DND-41 (cell line): Measurements from ENCODE around the gene COPZ1.
A peak's percentile ranks its signal among the peaks of the same experiment; 100 is the strongest.
"Not testable (repeated sequence)": the region's sequence is repeated elsewhere in the genome, so short reads cannot be mapped to it uniquely, and the experiment has no call there.

Source experiments
- ATAC-seq: fragments of 200-7000 bp; cut with Tn5 transposase; 3 replicates; pipeline ENCODE4 v1.9.1; 2021; ENCODE audit warnings: low read depth; ENCODE audit not compliant: insufficient read depth
- DNase-seq: peaks from one replicate; pipeline ENCODE4 v3.0.0-alpha.2; 2020
- H2AFZ ChIP-seq: 2 replicates; pipeline ENCODE4 v1.6.0; 2012; ENCODE audit warnings: low read depth, low read length
- H3K27ac ChIP-seq: 2 replicates; pipeline ENCODE4 v1.5.1; 2012; ENCODE audit warnings: low read length, inconsistent platforms
- H3K27me3 ChIP-seq: fragments of 200-600 bp; sonication (generic); 2 replicates; pipeline ENCODE4 v1.6.0; 2012; ENCODE audit warnings: low read length, mild to moderate bottlenecking, inconsistent platforms; ENCODE audit not compliant: insufficient read depth, poor library complexity
- H3K36me3 ChIP-seq: 2 replicates; pipeline ENCODE4 v1.5.1; 2012; ENCODE audit warnings: low read length, inconsistent platforms; ENCODE audit not compliant: insufficient read depth
- H3K4me1 ChIP-seq: 2 replicates; pipeline ENCODE4 v1.5.1; 2012; ENCODE audit warnings: mild to moderate bottlenecking, low read length; ENCODE audit not compliant: insufficient read depth
- H3K4me2 ChIP-seq: 2 replicates; pipeline ENCODE4 v1.6.0; 2012; ENCODE audit warnings: mild to moderate bottlenecking, moderate library complexity, low read length, inconsistent platforms; ENCODE audit not compliant: insufficient read depth
- H3K4me3 ChIP-seq, 2 experiments: fragments of 200-600 bp in 1 of 2; shearing (Covaris generic) in 1 of 2; 2 replicates each; pipeline ENCODE4 v1.5.1; 2012 to 2016; ENCODE audit warnings: inconsistent platforms in 2 of 2, low read length in 2 of 2, mild to moderate bottlenecking in 2 of 2, low read depth in 1 of 2, moderate library complexity in 1 of 2
- H3K79me2 ChIP-seq: 2 replicates; pipeline ENCODE4 v1.6.0; 2012; ENCODE audit warnings: low read length, inconsistent platforms; ENCODE audit not compliant: insufficient read depth
- H3K9ac ChIP-seq: 2 replicates; pipeline ENCODE4 v1.6.0; 2012; ENCODE audit warnings: low read depth, mild to moderate bottlenecking, inconsistent platforms, low read length, moderate library complexity
- H3K9me3 ChIP-seq: 2 replicates; pipeline ENCODE4 v1.5.1; 2012; ENCODE audit warnings: low read length, moderate library complexity, mild to moderate bottlenecking, inconsistent platforms; ENCODE audit not compliant: insufficient read depth, severe bottlenecking
- H4K20me1 ChIP-seq: 2 replicates; pipeline ENCODE4 v1.6.0; 2012; ENCODE audit warnings: low read length; ENCODE audit not compliant: insufficient read depth
- EZH2 ChIP-seq: IDR thresholded peaks from 3 replicates; pipeline ENCODE4 v1.6.1; 2012; ENCODE audit warnings: borderline replicate concordance, low read depth, mild to moderate bottlenecking, moderate library complexity, low read length, inconsistent platforms; ENCODE audit not compliant: severe bottlenecking
- TF ChIP-seq, protein P1 (sequence below): IDR thresholded peaks from 2 replicates; pipeline ENCODE4 v1.5.1; 2012; ENCODE audit warnings: borderline replicate concordance, low read length, moderate library complexity, mild to moderate bottlenecking; ENCODE audit not compliant: poor library complexity, severe bottlenecking; ENCODE audit errors: extremely low read depth

The COPZ1 gene

DNA sequence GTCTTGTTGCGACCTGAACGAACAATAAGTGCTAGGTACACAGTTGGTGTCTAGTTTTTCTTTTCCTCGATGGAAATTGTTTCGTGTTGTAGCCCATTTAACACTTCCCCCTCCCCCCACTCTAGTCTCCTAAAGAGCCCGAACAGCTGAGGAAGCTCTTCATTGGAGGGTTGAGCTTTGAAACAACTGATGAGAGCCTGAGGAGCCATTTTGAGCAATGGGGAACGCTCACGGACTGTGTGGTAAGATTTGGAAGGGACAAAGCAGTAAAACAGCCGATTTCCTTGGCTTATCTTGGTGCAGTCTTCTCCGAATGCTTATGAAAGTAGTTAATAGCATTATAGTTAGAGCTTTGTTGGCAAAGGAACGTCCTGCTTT, 43.7 kb upstream of the COPZ1 start:
- H3K27ac ChIP-seq = peak overlapping the region; percentile 92
- peak overlapping the region; percentile 94 for H3K9ac ChIP-seq
- not testable (repeated sequence) for H3K9me3 ChIP-seq, H3K27me3 ChIP-seq, DNase-seq, ATAC-seq, H2AFZ ChIP-seq
- H3K4me2 ChIP-seq = peak overlapping the region; percentile 64
- TF ChIP-seq, protein P1, sequence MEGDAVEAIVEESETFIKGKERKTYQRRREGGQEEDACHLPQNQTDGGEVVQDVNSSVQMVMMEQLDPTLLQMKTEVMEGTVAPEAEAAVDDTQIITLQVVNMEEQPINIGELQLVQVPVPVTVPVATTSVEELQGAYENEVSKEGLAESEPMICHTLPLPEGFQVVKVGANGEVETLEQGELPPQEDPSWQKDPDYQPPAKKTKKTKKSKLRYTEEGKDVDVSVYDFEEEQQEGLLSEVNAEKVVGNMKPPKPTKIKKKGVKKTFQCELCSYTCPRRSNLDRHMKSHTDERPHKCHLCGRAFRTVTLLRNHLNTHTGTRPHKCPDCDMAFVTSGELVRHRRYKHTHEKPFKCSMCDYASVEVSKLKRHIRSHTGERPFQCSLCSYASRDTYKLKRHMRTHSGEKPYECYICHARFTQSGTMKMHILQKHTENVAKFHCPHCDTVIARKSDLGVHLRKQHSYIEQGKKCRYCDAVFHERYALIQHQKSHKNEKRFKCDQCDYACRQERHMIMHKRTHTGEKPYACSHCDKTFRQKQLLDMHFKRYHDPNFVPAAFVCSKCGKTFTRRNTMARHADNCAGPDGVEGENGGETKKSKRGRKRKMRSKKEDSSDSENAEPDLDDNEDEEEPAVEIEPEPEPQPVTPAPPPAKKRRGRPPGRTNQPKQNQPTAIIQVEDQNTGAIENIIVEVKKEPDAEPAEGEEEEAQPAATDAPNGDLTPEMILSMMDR = peak; percentile 2
- peaks cover 84% of the 10 kb centered on the region for H3K79me2 ChIP-seq
- peaks cover 57% of the 10 kb centered on the region for H3K4me1 ChIP-seq
- peak overlapping the region; percentile 70 to 74 for H3K4me3 ChIP-seq
- peaks cover 56% of the 10 kb centered on the region for H4K20me1 ChIP-seq
- H3K36me3 ChIP-seq = peaks cover 82% of the 10 kb centered on the region

DNA sequence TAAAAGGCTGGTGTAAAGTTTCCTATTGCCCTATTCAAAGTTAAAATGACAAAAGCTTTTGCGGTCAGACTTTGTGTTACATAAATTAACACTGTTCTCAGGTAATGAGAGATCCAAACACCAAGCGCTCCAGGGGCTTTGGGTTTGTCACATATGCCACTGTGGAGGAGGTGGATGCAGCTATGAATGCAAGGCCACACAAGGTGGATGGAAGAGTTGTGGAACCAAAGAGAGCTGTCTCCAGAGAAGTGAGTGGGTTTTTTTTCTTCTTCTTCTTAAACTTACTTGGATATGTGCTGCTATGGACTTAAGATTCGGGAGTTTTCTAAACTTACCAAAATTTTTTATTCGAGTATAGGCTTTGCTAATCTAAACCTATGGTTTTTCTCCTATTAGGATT, 43.2 kb upstream of the COPZ1 start:
- Histone ChIP-seq H3K4me1 (peaks cover 52% of the 10 kb centered on the region), H3K9ac (peak overlapping the region; percentile 94), H3K36me3 (peaks cover 82% of the 10 kb centered on the region), H4K20me1 (peaks cover 61% of the 10 kb centered on the region), H3K79me2 (peaks cover 80% of the 10 kb centered on the region), H3K4me2 (peak overlapping the region; percentile 64), H3K27ac (peak overlapping the region; percentile 92), H3K4me3 (peak overlapping the region; percentile 70 to 74; a peak in 3 of 4 replicates)
- not testable (repeated sequence) for H3K27me3 ChIP-seq, ATAC-seq, H3K9me3 ChIP-seq, DNase-seq, H2AFZ ChIP-seq

DNA sequence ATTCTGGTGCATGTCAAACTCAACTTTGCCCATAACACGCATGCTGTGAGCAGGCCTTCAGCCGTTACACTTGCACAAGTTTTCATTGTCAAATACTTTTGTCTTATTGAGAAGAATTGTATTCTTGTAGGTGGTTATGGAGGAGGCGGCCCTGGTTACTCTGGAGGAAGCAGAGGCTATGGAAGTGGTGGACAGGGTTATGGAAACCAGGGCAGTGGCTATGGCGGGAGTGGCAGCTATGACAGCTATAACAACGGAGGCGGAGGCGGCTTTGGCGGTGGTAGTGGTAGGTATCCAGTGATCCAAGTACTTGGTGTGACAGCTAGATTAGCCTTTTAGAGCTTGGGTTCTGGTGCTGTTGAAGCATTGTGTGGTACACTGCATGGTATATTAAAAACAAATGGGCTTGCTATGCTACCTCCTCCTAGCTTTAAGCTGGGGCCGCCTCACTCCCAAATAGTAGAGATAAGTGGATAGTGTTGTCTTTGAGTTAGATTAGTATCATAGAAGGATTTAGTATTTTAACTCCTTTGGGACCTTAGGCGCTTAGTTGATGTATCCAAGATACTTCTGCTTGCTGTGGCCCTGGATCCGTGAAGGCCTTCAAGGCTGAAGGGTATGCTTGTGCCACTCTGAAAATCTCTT, 41.9 kb upstream of the COPZ1 start:
- no peak for DNase-seq
- ATAC-seq = no peak
- Histone ChIP-seq H3K4me2 (peak overlapping the region; percentile 64), H3K27me3 (no peaks in the 10 kb centered on the region), H3K79me2 (peaks cover 66% of the 10 kb centered on the region), H2AFZ (no peak overlapping the region), H3K36me3 (peaks cover 83% of the 10 kb centered on the region), H3K9ac (peak overlapping the region; percentile 94), H3K4me3 (peak overlapping the region; percentile 1 to 70; a peak in 3 of 4 replicates), H3K27ac (0 out of 2 replicates have a peak overlapping the region, but pooled peaks have one; percentile 2), H3K4me1 (peaks cover 39% of the 10 kb centered on the region), H4K20me1 (peaks cover 69% of the 10 kb centered on the region), H3K9me3 (no peaks in the 10 kb centered on the region)
- TF ChIP-seq EZH2 = no peak
- TF ChIP-seq, protein P1 = no peak

DNA sequence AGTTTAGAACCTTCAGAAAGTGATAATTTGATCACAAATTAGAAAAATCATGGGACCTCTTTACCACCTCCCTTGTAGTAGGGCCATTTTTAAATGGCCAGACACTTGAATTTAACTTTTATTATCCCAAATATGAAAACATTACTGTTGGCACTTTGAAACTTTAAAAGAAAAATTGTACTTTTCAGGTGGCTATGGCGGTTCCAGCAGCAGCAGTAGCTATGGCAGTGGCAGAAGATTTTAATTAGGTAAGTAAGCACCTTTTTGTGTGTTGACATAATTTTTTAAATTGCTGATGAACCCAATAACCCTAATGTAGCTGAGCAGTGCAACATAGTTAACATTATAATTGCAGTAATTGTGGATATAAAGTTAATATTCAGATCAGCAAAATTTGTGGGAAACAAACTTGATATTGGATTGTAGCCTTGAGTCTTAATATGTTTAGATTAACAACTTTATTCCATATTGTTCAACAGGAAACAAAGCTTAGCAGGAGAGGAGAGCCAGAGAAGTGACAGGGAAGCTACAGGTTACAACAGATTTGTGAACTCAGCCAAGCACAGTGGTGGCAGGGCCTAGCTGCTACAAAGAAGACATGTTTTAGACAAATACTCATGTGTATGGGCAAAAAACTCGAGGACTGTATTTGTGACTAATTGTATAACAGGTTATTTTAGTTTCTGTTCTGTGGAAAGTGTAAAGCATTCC, 40.7 kb upstream of the COPZ1 start:
- ATAC-seq, H3K27me3 ChIP-seq, H3K9me3 ChIP-seq, H2AFZ ChIP-seq, DNase-seq, H3K27ac ChIP-seq: not testable (repeated sequence)
- Histone ChIP-seq H3K9ac (peak overlapping the region; percentile 94), H3K36me3 (peaks cover 78% of the 10 kb centered on the region), H4K20me1 (peaks cover 66% of the 10 kb centered on the region), H3K4me2 (peak overlapping the region; percentile 64), H3K4me3 (peak overlapping the region in 1 of 2 experiments; percentile 70; a peak in 1 of 4 replicates), H3K4me1 (peaks cover 32% of the 10 kb centered on the region), H3K79me2 (peaks cover 55% of the 10 kb centered on the region)
